ENCODE measurements around the gene IL1R2.
"Not testable (repeated sequence)": the region's sequence is repeated elsewhere in the genome, so short reads cannot be mapped to it uniquely, and the experiment has no call there.

The IL1R2 gene

DNA sequence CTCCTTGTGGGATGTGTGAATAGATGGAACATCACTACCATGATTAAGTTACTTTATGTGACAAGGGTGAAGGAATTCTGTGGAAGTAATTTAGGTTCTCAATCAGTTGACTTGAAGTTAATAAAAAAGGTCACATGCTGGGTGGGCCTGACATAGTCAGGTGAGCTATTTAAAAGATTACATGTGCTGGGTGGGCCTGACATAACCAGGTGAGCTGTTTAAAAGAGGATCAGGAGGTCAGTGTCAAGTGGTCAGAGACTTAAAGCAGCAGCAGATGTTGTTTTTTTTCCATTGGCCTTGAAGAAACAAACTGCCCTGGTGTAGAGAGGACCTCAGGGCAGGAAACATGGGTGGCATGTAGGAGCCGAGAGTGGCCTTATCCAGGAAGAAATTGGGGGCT lies 3.3 kb downstream of the IL1R2 start:
- DNase-seq (ENCODE audit: low read depth), result no peak
- no peak overlapping the region for H3K4me3 ChIP-seq (ENCODE audit: low read depth, low read length)

DNA sequence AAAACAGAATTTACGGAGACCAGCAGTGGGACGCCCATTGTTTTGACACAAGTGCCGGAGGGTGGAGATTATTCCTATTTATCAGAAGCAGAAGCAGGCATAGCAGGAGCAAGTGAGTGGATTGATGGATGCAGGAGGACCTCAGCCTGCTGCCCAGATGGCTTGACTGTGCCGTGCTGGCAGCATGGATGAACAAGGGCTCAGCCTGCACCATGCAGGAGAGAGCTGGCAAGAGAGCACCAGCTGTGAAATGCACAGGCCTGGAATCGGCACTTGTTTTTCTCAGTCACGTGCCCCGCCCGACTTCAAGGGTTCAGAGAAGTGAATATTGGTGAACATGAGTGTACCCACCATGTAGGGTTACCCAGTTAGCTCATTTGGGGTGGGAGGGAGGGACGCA lies 4.0 kb downstream of the IL1R2 start:
- no peak for DNase-seq (ENCODE audit: low read depth)
- H3K4me3 ChIP-seq (ENCODE audit: low read depth, low read length), result no peak overlapping the region

DNA sequence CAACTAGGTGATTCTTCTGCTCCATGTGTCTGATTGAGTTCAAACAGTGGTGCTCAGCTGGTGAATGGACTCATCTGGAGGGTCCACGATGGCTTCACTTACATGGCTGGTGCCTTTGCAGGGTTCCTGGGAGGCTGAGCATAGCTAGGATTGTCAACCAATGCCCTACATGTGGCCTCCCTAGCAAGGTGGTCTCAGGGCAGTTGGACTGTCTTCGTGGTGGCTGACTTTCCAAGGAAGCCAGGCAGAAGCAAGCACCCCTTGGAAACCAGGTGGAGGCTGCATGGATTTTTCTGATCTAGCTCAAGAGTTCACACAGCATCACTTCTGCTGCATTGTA lies 6.8 kb downstream of the IL1R2 start:
- no peak overlapping the region for H3K4me3 ChIP-seq (ENCODE audit: low read depth, low read length)
- no peak for DNase-seq (ENCODE audit: low read depth)

DNA sequence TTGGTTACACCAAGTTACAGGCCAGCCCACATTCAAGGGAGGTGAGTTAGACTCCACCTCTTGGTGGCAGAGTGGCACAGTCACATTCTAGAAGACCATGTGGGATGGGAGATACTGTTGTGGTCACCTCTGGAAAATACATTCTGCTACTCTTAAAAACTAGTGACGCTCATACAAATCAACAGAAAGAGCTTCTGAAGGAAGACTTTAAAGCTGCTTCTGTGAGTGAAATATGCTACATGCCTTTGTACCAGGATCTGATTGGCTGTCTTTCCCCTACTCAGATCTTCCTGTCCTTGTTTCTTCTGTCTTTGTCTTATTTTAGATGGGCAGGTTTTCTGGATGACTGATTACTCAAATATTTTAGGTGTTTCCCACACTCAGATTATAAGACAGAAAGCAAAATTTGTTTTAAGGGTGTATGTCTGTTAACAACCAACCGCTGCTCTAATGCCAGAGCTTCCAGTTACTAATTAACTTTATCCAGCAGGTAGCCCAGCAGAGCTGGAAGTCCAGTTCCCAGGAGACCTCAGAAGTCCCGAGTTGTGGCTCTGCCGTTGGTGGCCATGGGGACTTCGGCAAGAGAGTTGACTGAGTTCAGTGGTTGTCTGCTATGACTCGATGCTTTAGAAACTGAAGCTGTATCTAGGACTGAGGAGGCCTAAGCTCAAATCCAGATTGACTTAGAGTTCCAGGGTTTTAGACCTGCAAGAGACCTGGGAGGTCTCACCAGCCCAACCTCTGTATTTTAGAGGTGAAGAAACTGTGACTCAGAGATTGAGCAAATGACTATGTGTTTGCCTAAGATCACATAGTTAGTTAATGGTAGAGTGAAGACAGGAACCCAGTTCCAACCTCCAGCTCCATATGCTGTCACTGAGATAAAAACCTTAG lies 7.4 kb downstream of the IL1R2 start:
- DNase-seq (ENCODE audit: low read depth), result no peak
- no peak overlapping the region for H3K4me3 ChIP-seq (ENCODE audit: low read depth, low read length)

DNA sequence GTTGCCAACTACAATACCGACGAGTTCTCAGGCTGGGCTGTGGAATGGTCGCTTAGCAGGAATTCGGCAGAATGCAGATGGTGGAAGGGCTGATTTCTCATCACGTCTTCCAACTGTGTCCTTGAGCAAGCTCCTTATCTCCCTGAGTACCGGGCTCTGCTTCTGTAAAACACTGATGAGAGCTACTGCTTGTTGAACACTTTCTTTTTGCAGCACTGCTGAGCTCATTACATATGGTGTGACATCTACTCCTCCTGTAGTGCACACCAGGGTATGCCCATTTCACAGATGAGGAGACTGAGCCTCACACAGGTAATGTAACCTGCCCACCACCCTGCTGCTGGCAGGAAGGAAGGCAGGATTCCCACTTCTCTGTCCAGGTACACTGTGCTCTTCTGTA lies 8.3 kb downstream of the IL1R2 start:
- DNase-seq (ENCODE audit: low read depth), result no peak
- H3K4me3 ChIP-seq (ENCODE audit: low read depth, low read length), result no peak overlapping the region

DNA sequence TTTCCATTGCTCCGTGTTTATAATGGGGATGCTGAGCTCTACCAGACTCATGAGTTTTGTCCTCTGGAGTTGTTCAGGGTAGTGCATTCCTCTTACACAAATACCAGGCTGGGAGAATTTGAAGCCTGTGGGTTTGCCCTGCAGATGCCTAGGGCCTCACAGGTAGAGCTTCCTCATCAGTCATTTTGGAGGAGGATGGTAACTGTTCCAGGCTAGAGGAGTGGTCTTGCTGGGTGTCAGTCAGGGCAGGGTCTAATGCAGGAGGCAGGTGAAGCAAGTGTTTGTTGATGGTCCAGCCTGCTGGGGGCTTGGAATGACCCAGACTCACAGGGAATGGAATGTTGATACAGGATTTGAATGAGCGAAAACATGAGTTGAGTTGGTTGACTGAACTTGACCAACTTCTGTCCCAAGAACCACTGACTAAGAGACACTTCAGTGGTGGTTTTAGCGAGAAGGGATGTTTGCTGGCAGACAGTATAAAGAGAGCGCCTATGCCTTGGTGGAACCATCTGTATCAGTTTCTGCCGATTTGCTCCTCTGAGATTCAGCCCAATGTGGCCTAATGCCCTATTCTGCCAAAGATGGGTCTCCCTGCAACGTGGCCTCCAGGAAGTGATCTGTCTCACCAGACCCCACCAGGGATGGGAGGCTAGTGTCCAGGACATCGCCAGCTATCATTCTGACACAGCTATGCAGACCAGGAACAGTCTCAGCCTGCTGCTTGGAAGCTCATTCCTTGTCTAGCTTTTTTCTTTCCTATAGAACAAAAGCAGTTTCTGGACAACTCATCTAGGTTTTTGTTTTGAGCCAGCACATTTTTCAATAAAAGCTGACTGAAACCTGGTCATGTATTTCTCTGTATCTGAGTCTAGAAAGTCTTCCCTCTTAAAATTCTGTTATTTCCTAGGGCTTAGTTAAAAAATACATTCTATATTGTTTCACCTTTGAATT lies 9.3 kb downstream of the IL1R2 start:
- no peak for DNase-seq (ENCODE audit: low read depth)
- no peak overlapping the region for H3K4me3 ChIP-seq (ENCODE audit: low read depth, low read length)

DNA sequence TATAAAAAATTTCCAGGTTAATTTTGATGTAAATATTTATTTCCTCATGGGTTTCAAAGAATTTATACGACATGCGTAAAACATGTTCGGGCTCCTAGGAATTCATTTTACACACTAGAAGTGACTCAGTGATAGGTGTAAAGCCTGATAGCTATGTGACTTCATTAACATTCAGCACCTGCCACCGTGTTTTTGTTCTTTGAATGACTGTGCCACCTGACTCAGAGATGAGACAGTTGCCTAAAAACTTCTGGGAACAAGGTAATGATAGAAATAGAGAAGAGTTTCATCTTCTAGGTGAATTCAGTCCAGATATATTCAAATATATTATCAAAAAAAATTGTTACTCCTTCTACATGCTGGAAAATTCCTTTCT lies 10.0 kb downstream of the IL1R2 start:
- DNase-seq (ENCODE audit: low read depth), result no peak
- no peak overlapping the region for H3K4me3 ChIP-seq (ENCODE audit: low read depth, low read length)

DNA sequence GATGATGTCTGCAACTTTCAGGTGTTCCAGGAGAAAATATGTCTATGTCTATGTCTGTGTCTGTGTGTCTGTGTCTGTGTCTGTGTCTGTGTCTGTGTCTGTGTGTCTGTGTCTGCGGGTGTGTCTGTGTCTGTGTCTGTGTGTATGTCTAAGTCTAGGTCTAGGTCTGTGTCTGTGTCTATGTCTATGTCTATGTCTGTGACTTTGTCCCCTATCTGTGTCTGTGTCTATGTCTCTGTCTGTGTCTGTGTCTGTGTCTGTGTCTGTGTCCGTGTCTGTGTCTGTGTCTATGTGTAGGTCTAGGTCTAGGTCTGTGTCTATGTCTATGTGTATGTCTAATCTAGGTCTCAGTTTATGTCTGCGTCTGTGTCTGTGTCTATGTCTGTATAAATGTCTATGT lies 10.5 kb downstream of the IL1R2 start:
- DNase-seq (ENCODE audit: low read depth), result no peak
- H3K4me3 ChIP-seq (ENCODE audit: low read depth, low read length), result no peak overlapping the region

DNA sequence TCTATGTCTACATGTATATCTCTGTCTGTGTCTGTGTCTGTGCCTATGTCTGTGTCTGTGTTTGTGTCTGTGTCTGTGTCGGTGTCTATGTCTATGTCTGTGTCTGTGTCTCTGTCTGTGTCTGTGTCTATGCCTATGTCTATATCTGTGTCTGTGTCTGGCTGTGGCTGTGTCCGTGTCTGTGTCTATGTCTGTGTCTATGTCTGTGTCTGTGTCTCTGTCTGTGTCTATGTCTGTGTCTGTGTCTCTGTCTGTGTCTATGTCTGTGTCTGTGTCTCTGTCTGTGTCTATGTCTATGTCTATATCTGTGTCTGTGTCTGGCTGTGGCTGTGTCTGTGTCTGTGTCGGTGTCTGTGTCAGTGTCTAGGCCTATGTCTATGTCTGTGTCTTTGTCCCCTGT lies 11.1 kb downstream of the IL1R2 start:
- not testable (repeated sequence) for DNase-seq (ENCODE audit: low read depth); H3K4me3 ChIP-seq (ENCODE audit: low read depth, low read length)

DNA sequence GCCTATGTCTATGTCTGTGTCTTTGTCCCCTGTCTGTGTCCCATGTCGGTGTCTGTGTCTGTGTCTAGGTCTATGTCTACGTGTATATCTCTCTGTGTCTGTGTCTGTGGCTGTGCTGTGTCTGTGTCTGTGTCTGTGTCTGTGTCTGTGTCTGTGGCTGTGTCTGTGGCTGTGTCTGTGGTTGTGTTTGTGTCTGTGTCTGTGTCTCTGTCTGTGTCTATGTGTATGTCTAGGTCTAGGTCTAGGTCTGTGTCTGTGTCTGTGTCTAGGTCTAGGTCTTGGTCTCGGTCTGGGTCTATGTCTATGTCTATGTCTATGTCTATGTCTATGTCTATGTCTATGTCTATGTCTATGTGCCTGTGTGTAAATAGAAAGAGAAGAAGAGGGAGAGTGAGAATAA lies 11.9 kb downstream of the IL1R2 start:
- DNase-seq (ENCODE audit: low read depth), result no peak
- H3K4me3 ChIP-seq (ENCODE audit: low read depth, low read length), result no peak overlapping the region

DNA sequence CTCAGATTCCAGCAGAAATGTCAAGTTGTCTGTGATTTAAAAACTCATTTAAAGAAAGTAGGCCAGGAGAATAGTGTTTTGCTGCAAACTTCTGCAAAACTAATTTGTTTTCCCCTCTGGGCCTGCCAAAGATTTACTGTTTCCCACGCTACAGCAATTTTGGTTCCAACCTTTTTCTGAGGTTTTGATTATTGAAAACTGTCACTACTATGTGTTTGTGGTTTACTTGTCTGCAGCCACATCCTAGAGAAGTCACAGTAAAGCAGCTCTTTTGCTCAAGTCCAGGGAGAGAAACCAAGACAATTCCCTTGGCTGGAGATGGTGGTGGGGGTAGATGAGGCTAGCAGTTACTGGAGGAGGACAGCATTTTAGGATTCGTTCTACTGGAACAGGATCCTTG lies 12.8 kb downstream of the IL1R2 start:
- H3K4me3 ChIP-seq (ENCODE audit: low read depth, low read length), result no peak overlapping the region
- no peak for DNase-seq (ENCODE audit: low read depth)

DNA sequence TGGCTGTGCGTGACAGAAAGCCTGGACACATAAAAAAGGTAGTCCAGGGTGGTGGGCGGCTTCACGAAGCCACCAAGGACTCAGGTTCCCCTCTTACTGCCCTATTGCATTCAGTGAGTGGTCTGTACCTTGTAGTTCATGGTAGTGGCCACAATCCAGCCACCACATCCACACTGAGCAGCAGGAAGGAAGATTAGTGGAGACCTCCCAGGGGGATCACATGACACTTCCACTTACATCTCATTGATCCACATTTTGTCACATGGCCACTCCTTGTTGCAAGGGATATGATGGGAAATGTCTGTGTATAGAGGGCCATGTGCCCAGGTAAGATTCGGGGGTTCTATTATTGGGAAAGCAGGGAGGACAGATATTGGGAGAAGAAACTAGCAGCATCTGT lies 13.7 kb downstream of the IL1R2 start:
- no peak for DNase-seq (ENCODE audit: low read depth)
- no peak overlapping the region for H3K4me3 ChIP-seq (ENCODE audit: low read depth, low read length)

DNA sequence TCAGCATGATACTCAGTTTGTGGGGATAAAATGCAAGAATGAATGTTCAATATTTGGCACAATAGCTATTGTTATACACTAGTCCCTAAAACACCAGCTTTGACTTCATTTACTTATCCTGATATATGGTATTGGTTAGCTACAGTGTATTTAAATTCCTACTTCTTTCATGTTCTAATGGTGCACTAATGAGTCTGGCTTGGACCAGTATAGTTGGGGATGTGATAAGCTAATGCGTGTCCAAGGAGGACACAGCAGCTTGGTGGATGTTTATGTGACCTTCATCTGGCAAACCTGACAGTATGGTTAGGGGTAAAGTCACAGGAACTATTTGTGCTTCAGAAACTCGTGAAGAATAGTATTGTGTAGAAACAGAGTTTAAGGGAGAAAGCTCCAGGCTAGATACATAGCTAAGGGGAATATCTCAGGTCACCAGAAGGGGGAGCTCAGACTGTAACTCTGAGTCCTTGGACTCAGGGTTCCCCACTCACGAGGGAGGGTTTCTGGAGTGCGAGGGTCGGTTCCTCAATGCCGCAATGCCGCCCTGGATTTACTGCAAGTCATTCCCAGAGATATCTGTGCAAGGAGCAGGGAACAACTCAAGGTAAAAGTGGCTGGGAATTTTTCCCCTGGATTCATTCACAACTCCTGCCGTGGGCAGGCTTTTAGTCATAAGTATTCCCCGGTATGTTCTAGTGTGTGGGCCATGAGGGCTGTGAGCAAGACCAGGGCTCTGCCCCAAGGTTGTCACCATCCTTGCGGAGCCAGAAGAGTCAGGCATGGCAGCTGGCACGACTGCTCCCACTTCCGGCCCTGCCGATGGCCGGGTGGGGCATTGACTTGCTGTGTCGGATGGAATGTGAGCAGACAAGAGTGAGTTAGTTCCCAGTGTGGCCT lies 14.5 kb downstream of the IL1R2 start:
- DNase-seq (ENCODE audit: low read depth), result no peak
- no peak overlapping the region for H3K4me3 ChIP-seq (ENCODE audit: low read depth, low read length)

DNA sequence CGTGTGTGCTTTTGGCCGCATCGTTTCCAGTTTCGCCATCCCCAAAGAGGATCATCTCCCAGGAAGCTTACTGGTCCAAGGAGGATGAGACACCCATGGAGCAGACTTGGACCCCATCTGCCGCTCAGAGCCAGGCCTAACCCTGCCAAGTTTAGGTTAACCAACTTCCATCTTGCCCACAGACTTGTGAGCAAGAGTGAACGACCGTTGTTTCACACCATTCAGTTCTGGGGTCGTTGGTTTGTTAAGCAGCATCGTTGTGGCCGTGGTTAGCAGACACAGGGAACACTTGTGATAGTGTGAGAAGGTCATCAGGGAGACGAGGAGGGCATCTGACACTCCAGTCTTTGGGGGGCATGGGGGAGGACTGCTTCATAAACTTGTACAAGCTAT lies 15.1 kb downstream of the IL1R2 start:
- H3K4me3 ChIP-seq (ENCODE audit: low read depth, low read length), result no peak overlapping the region
- DNase-seq (ENCODE audit: low read depth), result no peak

DNA sequence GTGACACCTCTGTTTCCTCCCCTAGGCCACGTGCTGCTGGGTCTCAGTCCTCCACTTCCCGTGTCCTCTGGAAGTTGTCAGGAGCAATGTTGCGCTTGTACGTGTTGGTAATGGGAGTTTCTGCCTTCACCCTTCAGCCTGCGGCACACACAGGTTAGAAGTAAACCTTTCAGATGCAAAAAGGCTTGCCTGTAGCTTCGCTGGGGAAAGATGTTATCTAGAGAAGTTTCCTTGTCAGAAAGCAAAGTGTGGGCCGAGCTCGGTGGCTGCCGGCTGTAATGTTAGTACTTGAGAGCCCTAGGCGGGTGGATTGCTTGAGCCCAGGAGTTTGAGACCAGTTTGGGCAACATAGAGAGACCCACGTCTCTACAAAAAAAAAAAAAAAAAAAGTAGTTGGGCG lies 16.7 kb downstream of the IL1R2 start:
- no peak for DNase-seq (ENCODE audit: low read depth)
- no peak overlapping the region for H3K4me3 ChIP-seq (ENCODE audit: low read depth, low read length)

DNA sequence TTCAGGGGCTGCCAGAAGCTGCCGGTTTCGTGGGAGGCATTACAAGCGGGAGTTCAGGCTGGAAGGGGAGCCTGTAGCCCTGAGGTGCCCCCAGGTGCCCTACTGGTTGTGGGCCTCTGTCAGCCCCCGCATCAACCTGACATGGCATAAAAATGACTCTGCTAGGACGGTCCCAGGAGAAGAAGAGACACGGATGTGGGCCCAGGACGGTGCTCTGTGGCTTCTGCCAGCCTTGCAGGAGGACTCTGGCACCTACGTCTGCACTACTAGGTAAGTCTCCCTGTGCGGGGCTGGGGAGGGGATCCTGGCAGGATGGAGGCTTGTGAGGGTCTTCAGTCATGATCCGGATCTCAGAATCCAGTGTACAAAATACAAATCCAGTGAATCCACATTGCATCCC lies 17.8 kb downstream of the IL1R2 start:
- no peak overlapping the region for H3K4me3 ChIP-seq (ENCODE audit: low read depth, low read length)
- DNase-seq (ENCODE audit: low read depth), result no peak

DNA sequence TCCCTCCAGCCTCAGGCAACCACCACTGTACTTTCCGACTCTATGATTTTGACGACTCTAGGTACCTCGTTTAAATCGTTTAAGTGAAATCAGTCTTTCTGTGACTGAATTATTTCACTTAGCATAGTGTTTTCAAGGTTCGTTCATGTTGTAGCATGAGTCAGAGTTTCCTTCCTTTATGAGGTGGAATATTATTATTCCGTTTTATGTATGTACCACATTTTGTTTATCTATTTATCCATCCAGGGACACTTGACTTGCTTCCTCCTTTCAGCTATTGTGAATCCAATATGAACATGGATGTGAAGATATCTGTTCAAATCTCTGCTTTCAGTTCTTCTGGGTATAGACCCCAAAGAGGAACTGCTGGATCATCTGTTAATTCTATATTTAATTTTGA lies 19.1 kb downstream of the IL1R2 start:
- no peak overlapping the region for H3K4me3 ChIP-seq (ENCODE audit: low read depth, low read length)
- DNase-seq (ENCODE audit: low read depth), result no peak

DNA sequence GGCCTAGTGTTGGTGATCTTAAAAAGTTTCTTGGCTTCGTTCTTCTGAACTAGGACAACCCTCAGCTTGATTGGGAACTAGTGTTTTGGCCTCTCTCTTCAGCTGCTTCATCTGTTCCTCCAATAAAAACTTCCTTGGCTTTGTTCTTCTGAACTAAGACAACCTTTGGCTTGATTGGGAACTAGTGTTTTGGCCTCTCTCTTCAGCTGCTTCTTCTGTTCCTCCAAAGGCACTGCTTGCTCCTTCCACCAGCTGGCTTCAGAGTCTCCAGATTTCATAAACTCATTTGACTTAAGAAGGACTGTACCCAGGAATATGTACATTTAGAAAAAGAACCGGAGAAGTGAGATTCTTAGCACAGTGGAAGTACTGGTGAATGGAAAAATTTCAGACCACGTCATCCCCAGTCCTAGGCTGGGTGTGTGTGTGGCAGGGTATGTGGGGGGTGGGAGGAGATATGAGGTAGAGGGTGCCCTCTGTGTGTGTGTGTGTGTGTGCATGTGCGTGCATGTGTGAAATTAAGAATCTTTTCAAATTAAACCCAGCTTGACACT lies 20.4 kb downstream of the IL1R2 start:
- no peak for DNase-seq (ENCODE audit: low read depth)

DNA sequence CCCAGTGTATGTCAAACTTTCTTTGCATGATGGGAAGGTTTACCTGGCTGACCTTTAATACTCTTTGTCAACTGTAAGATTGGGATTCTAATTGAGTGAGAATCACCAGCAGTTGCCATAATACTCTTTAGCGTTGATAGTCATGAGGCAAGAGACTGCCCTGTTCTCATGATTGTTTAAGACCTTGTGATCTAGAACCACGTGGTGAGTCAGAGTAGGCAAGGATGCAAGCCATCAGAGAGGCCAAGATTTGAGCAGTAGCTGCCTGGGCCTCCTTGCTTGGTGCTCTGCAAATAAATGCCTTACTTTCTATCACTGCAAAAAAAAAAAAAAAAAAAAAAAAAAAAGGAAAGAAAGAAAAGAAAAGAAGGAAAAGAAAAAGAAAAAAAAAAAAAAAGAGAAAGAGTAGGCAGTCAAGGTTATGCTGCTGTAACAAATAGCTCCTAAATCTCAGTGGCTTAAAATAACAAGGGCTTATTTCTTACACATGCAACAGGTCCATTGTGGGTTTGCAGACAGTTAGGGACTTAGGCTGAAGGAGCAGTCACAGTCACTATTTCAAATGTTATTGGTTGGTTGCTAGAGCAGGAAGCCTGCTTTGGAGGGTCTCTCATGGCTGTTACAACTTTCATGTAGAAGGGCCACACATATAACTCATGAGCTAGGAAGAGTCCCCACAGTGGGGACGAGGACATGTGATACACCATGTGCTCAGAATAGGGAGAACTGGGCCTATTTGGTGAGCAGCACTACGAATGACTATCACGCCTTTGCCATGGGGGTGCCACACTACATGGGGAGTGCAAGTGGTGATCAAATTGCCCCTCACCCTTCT lies 21.7 kb downstream of the IL1R2 start:
- no peak for DNase-seq (ENCODE audit: low read depth)
- no peak overlapping the region for H3K4me3 ChIP-seq (ENCODE audit: low read depth, low read length)

More for the DNA sequence above, 20.4 kb downstream of the IL1R2 start:
- H3K4me3 ChIP-seq (ENCODE audit: low read depth, low read length), result no peak overlapping the region

Measured in skeletal muscle cell (primary cell).